Adrenal gland (tissue), 12 donors: Measurements from ENCODE around the gene ANKRD44. TPM values are rescaled to one million over a fixed set of nuclear protein-coding genes. Genes with fewer than 3 reads are reported as not detected.

Experiments
- DNase-seq, 7 donors: peaks; one replicate each; pipeline ENCODE4 v3.0.0-alpha.2; 2019 to 2020
- H3K27ac ChIP-seq, 5 donors: fragments of 200-600 bp; sonication (generic) in 4 of 5; 1 replicate in 3 of 5; 2 replicates in 2 of 5; pipeline versions ENCODE4 v1.5.1 to v1.8.0; 2016 to 2020; ENCODE audit warnings: mild to moderate bottlenecking in 1 of 5
- H3K27me3 ChIP-seq: fragments of 200-600 bp; 2 replicates; pipeline ENCODE4 v1.8.0; 2021
- H3K36me3 ChIP-seq, 2 donors: fragments of 200-600 bp; replicated peaks in 1 of 2; 1 replicate in 1 of 2; 2 replicates in 1 of 2; pipeline versions ENCODE4 v1.5.1 to v1.8.0; 2018 to 2022
- H3K4me1 ChIP-seq, 2 donors: fragments of 200-600 bp; replicated peaks in 1 of 2; 1 replicate in 1 of 2; 2 replicates in 1 of 2; pipeline versions ENCODE4 v1.5.1 to v1.8.0; 2018 to 2021
- H3K4me3 ChIP-seq, 4 donors: fragments of 200-600 bp; sonication (generic) in 3 of 4; one replicate each; pipeline ENCODE4 v1.5.1; 2016 to 2018
- H3K9me3 ChIP-seq, 3 donors: fragments of 200-600 bp; sonication (generic) in 1 of 3; replicated peaks in 1 of 3; 1 replicate in 2 of 3; 2 replicates in 1 of 3; pipeline versions ENCODE4 v1.5.1 to v1.8.0; 2016 to 2021
- CTCF ChIP-seq, 6 experiments: fragments of 450-650 bp in 4 of 6; fragments of 200-600 bp in 2 of 6; sonication (generic) in 1 of 6; IDR thresholded peaks; 1 replicate in 5 of 6; 2 replicates in 1 of 6; pipeline versions ENCODE4 v1.5.1 to v1.8.0; 2016 to 2021; ENCODE audit warnings: antibody characterized with exemption in 6 of 6, mild to moderate bottlenecking in 2 of 6, moderate library complexity in 1 of 6
- POLR2A ChIP-seq, 2 donors: fragments of 450-650 bp; IDR thresholded peaks; one replicate each; pipeline ENCODE4 v1.6.1; 2017; ENCODE audit warnings: antibody characterized with exemption in 2 of 2, mild to moderate bottlenecking in 2 of 2, moderate library complexity in 1 of 2
- WGBS, 4 donors: extraction: QIAGEN DNeasy Blood & Tissue Kit in 2 of 4; methylation state at CpG; one replicate each; pipeline versions ENCODE4 v1.1.5 to v1.1.7; 2013 to 2017; 5-methylcytosine and 5-hydroxymethylcytosine counted together
- intact Hi-C, 2 donors: fragments of 100-400 bp; cut with DNase I; formaldehyde crosslinking; loops; one replicate each; pipeline versions ENCODE4 v1.14.1 to v1.15.0; 2022 to 2023
- polyA plus RNA-seq, 3 donors: library from polyadenylated mRNA; stranded (reverse); fragments of 200-250 nt in 2 of 3; fragments of 350-450 nt in 1 of 3; fragmentation: Illumina TruSeq in 1 of 3; extraction: RNeasy Lipid Tissue Mini Kit (QIAGEN cat#74804) in 1 of 3; gene quantifications; one replicate each; pipeline ENCODE4 v1.2.3, GENCODE V29; 2013 to 2014
- total RNA-seq, 9 donors: library from RNA; depleted of rRNA in 4 of 9; stranded (reverse); fragments of >200 nt in 4 of 9; fragments of 120-200 nt in 1 of 9; fragmentation: NEBNext Ultra II Directional in 1 of 9; extraction: Animal tissue kit (Norgen Biotek cat#: 25700) in 1 of 9; gene quantifications; one replicate each; pipeline versions ENCODE4 v1.1.0 to v1.2.4, GENCODE V29; 2013 to 2023
- donor health status: healthy with polysubstance abuse.
- donor health status: Bipolar disorder and iron deficiency.
- donor health status: DM: yes; HTN: yes; CAD: no.
- donor health status: DM: no; HTN: no; CAD: no.
- donor health status: DM: no; HTN: no; CAD: no.
- donor health status: DM: yes; HTN: yes; CAD: no.

The ANKRD44 gene
- total and polyA plus RNA-seq, 12 donors: 3.8 to 40.2 (median 21.3) TPM

- Histone ChIP-seq H3K27ac (no peak overlapping the region), H3K4me3 (no peak overlapping the region), H3K27me3 (no peaks in the 10 kb centered on the region), H3K36me3 (no peaks in the 10 kb centered on the region), H3K4me1 (peaks cover 0 to 15% of the 10 kb centered on the region in 2 donors), H3K9me3 (no peaks in the 10 kb centered on the region)
- intact Hi-C loops: no loop called here
- TF ChIP-seq POLR2A (IDR thresholded peaks at IDR 0.05) (no peak), CTCF (IDR thresholded peaks at IDR 0.05) (no peak)
- no peak for DNase-seq
- 0 to 4% (median 2%) methylated on average over 1 of the region's 1 CpG for WGBS, 4 donors
Observed at GRCh38 chr2:197076652-197077051, 233.9 kb downstream of the ANKRD44 start.

GRCh38 chr2:197075754-197076337 is 234.7 kb downstream of the ANKRD44 start:
- no peaks in the 10 kb centered on the region for H3K9me3 ChIP-seq
- intact Hi-C loops: no loop called here
- WGBS, 4 donors: 90 to 93% (median 92%) methylated on average over 7 of the region's 7 CpGs
- H3K27me3 ChIP-seq: no peaks in the 10 kb centered on the region
- no peak overlapping the region for H3K27ac ChIP-seq
- H3K4me1 ChIP-seq: peaks cover 0 to 20% of the 10 kb centered on the region in 2 donors
- no peak overlapping the region for H3K4me3 ChIP-seq
- DNase-seq: no peak
- TF ChIP-seq POLR2A (IDR thresholded peaks at IDR 0.05) (no peak), CTCF (IDR thresholded peaks at IDR 0.05) (peak in 4 of 6 experiments; percentile 7 to 40 (median 35))
- H3K36me3 ChIP-seq: no peaks in the 10 kb centered on the region

- DNase-seq: no peak
- 76 to 88% (median 78%) methylated on average over 2 of the region's 2 CpGs for WGBS, 4 donors
- intact Hi-C loops: no loop called here
Observed at GRCh38 chr2:197075281-197075680, 235.3 kb downstream of the ANKRD44 start.

More at GRCh38 chr2:197075281-197075680, 235.3 kb downstream of the ANKRD44 start:
- Histone ChIP-seq H3K27me3 (no peaks in the 10 kb centered on the region), H3K4me3 (no peak overlapping the region), H3K9me3 (no peaks in the 10 kb centered on the region), H3K4me1 (peaks cover 0 to 19% of the 10 kb centered on the region in 2 donors), H3K27ac (no peak overlapping the region), H3K36me3 (no peaks in the 10 kb centered on the region)
- TF ChIP-seq POLR2A (IDR thresholded peaks at IDR 0.05) (no peak), CTCF (IDR thresholded peaks at IDR 0.05) (no peak)
